Tibial nerve (tissue), 4 donors: ENCODE data around the gene ENAM. TPM values are rescaled to one million over a fixed set of nuclear protein-coding genes. Genes with fewer than 3 reads are reported as not detected.

ENCODE experiments used
- DNase-seq, 2 donors: peaks; one replicate each; pipeline ENCODE4 v3.0.0-alpha.2; 2019; ENCODE audit warnings: low spot score in 2 of 2
- H3K27ac ChIP-seq, 4 donors: fragments of 200-600 bp; sonication (generic) in 3 of 4; one replicate each; pipeline ENCODE4 v1.5.1; 2017 to 2019; ENCODE audit warnings: mild to moderate bottlenecking in 1 of 4
- H3K27me3 ChIP-seq, 2 donors: fragments of 200-600 bp; sonication (generic) in 1 of 2; one replicate each; pipeline versions ENCODE4 v1.5.1 to v1.6.0; 2017 to 2019
- H3K36me3 ChIP-seq, 3 donors: fragments of 200-600 bp; sonication (generic); one replicate each; pipeline ENCODE4 v1.5.1; 2018 to 2019
- H3K4me1 ChIP-seq, 4 donors: fragments of 200-600 bp; sonication (generic) in 3 of 4; one replicate each; pipeline ENCODE4 v1.5.1; 2017 to 2019
- H3K4me3 ChIP-seq, 4 donors: fragments of 200-600 bp; sonication (generic) in 3 of 4; one replicate each; pipeline ENCODE4 v1.5.1; 2017 to 2019; ENCODE audit warnings: mild to moderate bottlenecking in 1 of 4, moderate library complexity in 1 of 4
- H3K9me3 ChIP-seq, 4 donors: fragments of 200-600 bp; sonication (generic) in 3 of 4; one replicate each; pipeline ENCODE4 v1.5.1; 2017 to 2019
- CTCF ChIP-seq, 5 experiments: fragments of 200-600 bp in 3 of 5; fragments of 450-650 bp in 2 of 5; sonication (generic) in 3 of 5; IDR thresholded peaks; one replicate each; pipeline ENCODE4 v1.5.1; 2016 to 2019; ENCODE audit warnings: antibody characterized with exemption in 5 of 5, mild to moderate bottlenecking in 3 of 5, moderate library complexity in 2 of 5
- EP300 ChIP-seq, 2 donors: sonication (generic); formaldehyde crosslinking; IDR thresholded peaks; one replicate each; pipeline ENCODE4 v1.6.1; 2017; ENCODE audit warnings: antibody characterized with exemption in 2 of 2, mild to moderate bottlenecking in 1 of 2
- POLR2A ChIP-seq, 2 donors: fragments of 450-650 bp; IDR thresholded peaks; one replicate each; pipeline ENCODE4 v1.6.1; 2017; ENCODE audit warnings: antibody characterized with exemption in 2 of 2, mild to moderate bottlenecking in 2 of 2, moderate library complexity in 2 of 2
- WGBS, 2 donors: methylation state at CpG; one replicate each; pipeline ENCODE4 v1.1.5; 2018; 5-methylcytosine and 5-hydroxymethylcytosine counted together
- total RNA-seq, 4 donors: library from RNA; depleted of rRNA; stranded (reverse); fragments of >200 nt; gene quantifications; one replicate each; pipeline ENCODE4 v1.1.0, GENCODE V29; 2016

Gene ENAM
- total RNA-seq, result not detected

GRCh38 chr4:70628444-70628843, at the start of gene ENAM:
Gene ENAM (plus strand): TSS chr4:70628744. CDS start chr4:70629501, 757 bp downstream.
- H3K36me3 ChIP-seq, result no peaks in the 10 kb centered on the region
- TF ChIP-seq EP300 (IDR thresholded peaks at IDR 0.05) (no peak), CTCF (IDR thresholded peaks at IDR 0.05) (no peak), POLR2A (IDR thresholded peaks at IDR 0.05) (no peak)
- 86 to 89% methylated on average over 2 of the region's 2 CpGs for WGBS, 2 donors

GRCh38 chr4:70581980-70582379, 46.6 kb upstream of the ENAM start:
- H3K9me3 ChIP-seq, result peaks cover 0 to 3% (median 0%) of the 10 kb centered on the region in 4 donors
- H3K4me3 ChIP-seq, result no peak overlapping the region
- H3K4me1 ChIP-seq, result no peaks in the 10 kb centered on the region
- H3K27ac ChIP-seq, result no peak overlapping the region
- H3K27me3 ChIP-seq, result no peaks in the 10 kb centered on the region
- 91 to 94% methylated on average over 2 of the region's 2 CpGs for WGBS, 2 donors
- TF ChIP-seq CTCF (IDR thresholded peaks at IDR 0.05) (no peak), POLR2A (IDR thresholded peaks at IDR 0.05) (no peak), EP300 (IDR thresholded peaks at IDR 0.05) (no peak)
- no peaks in the 10 kb centered on the region for H3K36me3 ChIP-seq
- DNase-seq, result no peak

More at GRCh38 chr4:70628444-70628843, at the start of gene ENAM:
- no peaks in the 10 kb centered on the region for H3K4me1 ChIP-seq
- no peak within 1 kb of the TSS for H3K4me3 ChIP-seq
- H3K9me3 ChIP-seq, result no peaks in the 10 kb centered on the region
- H3K27me3 ChIP-seq, result no peaks in the 10 kb centered on the region
- DNase-seq, result no peak
- H3K27ac ChIP-seq, result no peak within 1 kb of the TSS

GRCh38 chr4:70583952-70584834, 44.4 kb upstream of the ENAM start:
- Histone ChIP-seq H3K27ac (no peak overlapping the region), H3K9me3 (peaks cover 0 to 3% (median 0%) of the 10 kb centered on the region in 4 donors), H3K4me1 (no peaks in the 10 kb centered on the region), H3K4me3 (no peak overlapping the region), H3K27me3 (no peaks in the 10 kb centered on the region), H3K36me3 (no peaks in the 10 kb centered on the region)
- no peak for DNase-seq
- WGBS, 2 donors, result 56 to 59% methylated on average over 9 of the region's 9 CpGs
- TF ChIP-seq EP300 (IDR thresholded peaks at IDR 0.05), result no peak

GRCh38 chr4:70586841-70587240, 41.7 kb upstream of the ENAM start:
- no peaks in the 10 kb centered on the region for H3K27me3 ChIP-seq
- WGBS, 2 donors, result 83 to 84% methylated on average over 2 of the region's 2 CpGs
- no peak for DNase-seq
- H3K4me1 ChIP-seq, result no peaks in the 10 kb centered on the region
- H3K27ac ChIP-seq, result no peak overlapping the region
- no peaks in the 10 kb centered on the region for H3K9me3 ChIP-seq
- H3K36me3 ChIP-seq, result no peaks in the 10 kb centered on the region
- H3K4me3 ChIP-seq, result no peak overlapping the region
- TF ChIP-seq CTCF (IDR thresholded peaks at IDR 0.05) (no peak), POLR2A (IDR thresholded peaks at IDR 0.05) (no peak), EP300 (IDR thresholded peaks at IDR 0.05) (no peak)

GRCh38 chr4:70589785-70590184, 38.8 kb upstream of the ENAM start:
- TF ChIP-seq EP300 (IDR thresholded peaks at IDR 0.05) (no peak), POLR2A (IDR thresholded peaks at IDR 0.05) (no peak), CTCF (IDR thresholded peaks at IDR 0.05) (no peak)
- H3K27ac ChIP-seq, result no peak overlapping the region
- no peak overlapping the region for H3K4me3 ChIP-seq
- no peak for DNase-seq
- no peaks in the 10 kb centered on the region for H3K36me3 ChIP-seq
- no peaks in the 10 kb centered on the region for H3K4me1 ChIP-seq
- no peaks in the 10 kb centered on the region for H3K9me3 ChIP-seq
- H3K27me3 ChIP-seq, result no peaks in the 10 kb centered on the region
